KOPT-K1 (cell line): ENCODE measurements around the gene KCNK17.
A peak's percentile ranks its signal among the peaks of the same experiment; 100 is the strongest.

Source experiments
- H3K27ac ChIP-seq: fragments of 200-600 bp; sonication (generic); 2 replicates; pipeline ENCODE4 v1.5.1; 2016; ENCODE audit warnings: antibody characterized with exemption, mild to moderate bottlenecking, low read depth, low read length; ENCODE audit not compliant: poor library complexity, severe bottlenecking
- H3K36me3 ChIP-seq: fragments of 200-600 bp; sonication (generic); 2 replicates; pipeline ENCODE4 v1.5.1; 2017; ENCODE audit warnings: antibody characterized with exemption, mild to moderate bottlenecking, low read length, moderate library complexity; ENCODE audit not compliant: insufficient read depth
- H3K9me3 ChIP-seq: fragments of 200-600 bp; sonication (generic); 2 replicates; pipeline ENCODE4 v1.5.1; 2017; ENCODE audit warnings: antibody characterized with exemption, low read length, mild to moderate bottlenecking; ENCODE audit not compliant: insufficient read depth, poor library complexity, severe bottlenecking

Gene KCNK17

GRCh38 chr6:39342692-39343395 lies 28.6 kb upstream of the KCNK17 start:
- no peaks in the 10 kb centered on the region for H3K9me3 ChIP-seq
- H3K27ac ChIP-seq = peak overlapping the region; percentile 33
- no peaks in the 10 kb centered on the region for H3K36me3 ChIP-seq

- H3K27ac ChIP-seq = no peak overlapping the region
- no peaks in the 10 kb centered on the region for H3K9me3 ChIP-seq
- no peaks in the 10 kb centered on the region for H3K36me3 ChIP-seq
Measured at GRCh38 chr6:39341937-39342336, 27.7 kb upstream of the KCNK17 start.

- Histone ChIP-seq H3K36me3 (no peaks in the 10 kb centered on the region), H3K27ac (no peak overlapping the region)
Measured at GRCh38 chr6:39341352-39341751, 27.1 kb upstream of the KCNK17 start.

GRCh38 chr6:39339868-39340550 lies 25.8 kb upstream of the KCNK17 start:
- Histone ChIP-seq H3K9me3 (no peaks in the 10 kb centered on the region), H3K36me3 (no peaks in the 10 kb centered on the region), H3K27ac (no peak overlapping the region)

More at GRCh38 chr6:39341352-39341751, 27.1 kb upstream of the KCNK17 start:
- H3K9me3 ChIP-seq = no peaks in the 10 kb centered on the region

GRCh38 chr6:39339096-39339867 lies 25.1 kb upstream of the KCNK17 start:
- Histone ChIP-seq H3K36me3 (no peaks in the 10 kb centered on the region), H3K27ac (no peak overlapping the region), H3K9me3 (no peaks in the 10 kb centered on the region)

GRCh38 chr6:39338397-39338796 lies 24.2 kb upstream of the KCNK17 start:
- H3K27ac ChIP-seq = no peak overlapping the region
- no peaks in the 10 kb centered on the region for H3K36me3 ChIP-seq
- no peaks in the 10 kb centered on the region for H3K9me3 ChIP-seq

GRCh38 chr6:39335780-39336545 lies 21.7 kb upstream of the KCNK17 start:
- Histone ChIP-seq H3K27ac (peak overlapping the region; percentile 7), H3K36me3 (no peaks in the 10 kb centered on the region)

GRCh38 chr6:39333644-39334438 lies 19.6 kb upstream of the KCNK17 start:
- Histone ChIP-seq H3K9me3 (no peaks in the 10 kb centered on the region), H3K27ac (no peak overlapping the region), H3K36me3 (no peaks in the 10 kb centered on the region)

More at GRCh38 chr6:39335780-39336545, 21.7 kb upstream of the KCNK17 start:
- no peaks in the 10 kb centered on the region for H3K9me3 ChIP-seq

- Histone ChIP-seq H3K27ac (no peak overlapping the region), H3K36me3 (no peaks in the 10 kb centered on the region), H3K9me3 (no peaks in the 10 kb centered on the region)
Measured at GRCh38 chr6:39330476-39330875, 16.3 kb upstream of the KCNK17 start.

GRCh38 chr6:39330057-39330456 lies 15.8 kb upstream of the KCNK17 start:
- Histone ChIP-seq H3K36me3 (no peaks in the 10 kb centered on the region), H3K9me3 (no peaks in the 10 kb centered on the region), H3K27ac (no peak overlapping the region)

- H3K27ac ChIP-seq = no peak overlapping the region
- H3K36me3 ChIP-seq = no peaks in the 10 kb centered on the region
- no peaks in the 10 kb centered on the region for H3K9me3 ChIP-seq
Measured at GRCh38 chr6:39328066-39328465, 13.8 kb upstream of the KCNK17 start.

- Histone ChIP-seq H3K9me3 (no peaks in the 10 kb centered on the region), H3K27ac (no peak overlapping the region), H3K36me3 (no peaks in the 10 kb centered on the region)
Measured at GRCh38 chr6:39327507-39327906, 13.3 kb upstream of the KCNK17 start.

- no peaks in the 10 kb centered on the region for H3K36me3 ChIP-seq
- no peaks in the 10 kb centered on the region for H3K9me3 ChIP-seq
- no peak within 1 kb of the TSS for H3K27ac ChIP-seq
Measured at GRCh38 chr6:39322306-39322850, 8.2 kb upstream of the KCNK17 start, which contains the start of gene KCNK16. KCNK16 (minus strand) TSS chr6:39322702; CDS start chr6:39322540, 162 bp downstream.

GRCh38 chr6:39321761-39322160 lies 7.5 kb upstream of the KCNK17 start:
- Histone ChIP-seq H3K36me3 (no peaks in the 10 kb centered on the region), H3K27ac (no peak overlapping the region), H3K9me3 (no peaks in the 10 kb centered on the region)
